HL-60/S4 treated with phorbol 12-myristate 13-acetate at 8.2 ng/mL for 4 days and 3 days (cell line): ENCODE data around the gene KIF27.
"Not testable (repeated sequence)": the region's sequence is repeated elsewhere in the genome, so short reads cannot be mapped to it uniquely, and the experiment has no call there.

Experiments used
- in situ Hi-C: fragments of 300-500 bp; cut with MboI; formaldehyde crosslinking; loops from 2 replicates; pipeline ENCODE4 v1.15.0; 2022; ENCODE audit warnings: low sequenced_read_pairs

KIF27 gene

GRCh38 chr9:83932851-83933250 lies 11.6 kb upstream of the KIF27 start:
- in situ Hi-C loops: loop anchor here (10.0 kb wide), 1 partner anchor 322 kb away; no protein-coding TSS in a partner anchor

- in situ Hi-C loops: loop anchor here (10.0 kb wide), 1 partner anchor 323 kb away; no protein-coding TSS in a partner anchor
Observed at GRCh38 chr9:83932011-83932410, 10.8 kb upstream of the KIF27 start.

- in situ Hi-C loops: loop anchor here (10.0 kb wide), 1 partner anchor 324 kb away; no protein-coding TSS in a partner anchor
Observed at GRCh38 chr9:83930881-83931280, 9.6 kb upstream of the KIF27 start.

- in situ Hi-C loops: no loop called here
Observed at GRCh38 chr9:83927591-83927990, 6.4 kb upstream of the KIF27 start.

- in situ Hi-C loops: no loop called here
Observed at GRCh38 chr9:83920469-83920926, 734 bp downstream of the KIF27 start.

GRCh38 chr9:83919111-83919510 lies 2.1 kb downstream of the KIF27 start:
- in situ Hi-C loops: no loop called here

GRCh38 chr9:83912194-83912593 lies 9.0 kb downstream of the KIF27 start:
- in situ Hi-C loops: not testable (repeated sequence)

GRCh38 chr9:83906144-83906543 lies 15.1 kb downstream of the KIF27 start:
- in situ Hi-C loops: no loop called here

GRCh38 chr9:83900615-83901014 lies 20.6 kb downstream of the KIF27 start:
- in situ Hi-C loops: not testable (repeated sequence)

GRCh38 chr9:83894301-83894700 lies 26.9 kb downstream of the KIF27 start:
- in situ Hi-C loops: not testable (repeated sequence)

- in situ Hi-C loops: not testable (repeated sequence)
Observed at GRCh38 chr9:83886498-83886897, 34.7 kb downstream of the KIF27 start.

- in situ Hi-C loops: not testable (repeated sequence)
Observed at GRCh38 chr9:83885559-83886240, 35.5 kb downstream of the KIF27 start.

GRCh38 chr9:83881687-83882408 lies 39.4 kb downstream of the KIF27 start:
- in situ Hi-C loops: not testable (repeated sequence)

- in situ Hi-C loops: not testable (repeated sequence)
Observed at GRCh38 chr9:83875559-83875958, 45.7 kb downstream of the KIF27 start.

- in situ Hi-C loops: not testable (repeated sequence)
Observed at GRCh38 chr9:83849895-83850294, 71.3 kb downstream of the KIF27 start.

- in situ Hi-C loops: not testable (repeated sequence)
Observed at GRCh38 chr9:83837070-83837643, 84.1 kb downstream of the KIF27 start.

- in situ Hi-C loops: not testable (repeated sequence)
Observed at GRCh38 chr9:83830426-83831071, 90.7 kb downstream of the KIF27 start.

- in situ Hi-C loops: not testable (repeated sequence)
Observed at GRCh38 chr9:83824986-83825623, 96.1 kb downstream of the KIF27 start.

- in situ Hi-C loops: not testable (repeated sequence)
Observed at GRCh38 chr9:83817356-83818278, 103.6 kb downstream of the KIF27 start, which contains the start of gene GKAP1. GKAP1 (minus strand) TSS chr9:83817769; CDS start chr9:83806517, 11,252 bp downstream.

GRCh38 chr9:83817011-83817355 lies 104.2 kb downstream of the KIF27 start:
- in situ Hi-C loops: not testable (repeated sequence)
